ENCODE measurements around the gene SETD2.

- no peak for TF ChIP-seq FOXM1 (IDR thresholded peaks at IDR 0.05; ENCODE audit: borderline replicate concordance, low read depth)
- TF ChIP-seq REST (IDR thresholded peaks at IDR 0.05; ENCODE audit: low read depth): no peak
Observed at GRCh38 chr3:46986055-46986730, 177.7 kb downstream of the SETD2 start.
